ENCODE data around the gene TEAD2. TPM values are rescaled to one million over a fixed set of nuclear protein-coding genes. Genes with fewer than 3 reads are reported as not detected.

TEAD2 gene
- total RNA-seq, 1 donor from 2014 or later = 168 TPM

- Mint-ChIP-seq H3K27ac (no peak overlapping the region), H3K4me1 (peaks cover 22% of the 10 kb centered on the region), H3K27me3 (ENCODE audit: low read depth) (peaks cover 7% of the 10 kb centered on the region), H3K4me3 (no peak overlapping the region), H3K9me3 (no peaks in the 10 kb centered on the region), H3K36me3 (peaks cover 36% of the 10 kb centered on the region)
- DNase-seq (ENCODE audit: low spot score in 2 of 2, unreplicated experiment in 2 of 2) = no peak
- no peak for TF ChIP-seq CTCF (IDR thresholded peaks at IDR 0.05; ENCODE audit: unreplicated experiment)
These were observed 19.9 kb downstream of the TEAD2 start for GRCh38 chr19:49342291-49342721.

- peaks cover 31% of the 10 kb centered on the region for H3K36me3 Mint-ChIP-seq
- no peak for DNase-seq (ENCODE audit: low spot score in 2 of 2, unreplicated experiment in 2 of 2)
- H3K9me3 Mint-ChIP-seq = no peaks in the 10 kb centered on the region
- no peak for TF ChIP-seq CTCF (IDR thresholded peaks at IDR 0.05; ENCODE audit: unreplicated experiment)
- H3K27me3 Mint-ChIP-seq (ENCODE audit: low read depth) = peaks cover 9% of the 10 kb centered on the region
- H3K4me1 Mint-ChIP-seq = peaks cover 22% of the 10 kb centered on the region
- no peak overlapping the region for H3K4me3 Mint-ChIP-seq
- H3K27ac Mint-ChIP-seq = no peak overlapping the region
These were observed 21.1 kb downstream of the TEAD2 start for GRCh38 chr19:49340865-49341718.

GRCh38 chr19:49340069-49340864 lies 21.9 kb downstream of the TEAD2 start:
- H3K4me3 Mint-ChIP-seq = no peak overlapping the region
- H3K4me1 Mint-ChIP-seq = peaks cover 22% of the 10 kb centered on the region
- H3K27me3 Mint-ChIP-seq (ENCODE audit: low read depth) = peaks cover 9% of the 10 kb centered on the region
- no peak for DNase-seq (ENCODE audit: low spot score in 2 of 2, unreplicated experiment in 2 of 2)
- H3K36me3 Mint-ChIP-seq = peaks cover 27% of the 10 kb centered on the region
- H3K27ac Mint-ChIP-seq = peak overlapping the region; percentile 62
- H3K9me3 Mint-ChIP-seq = no peaks in the 10 kb centered on the region
- TF ChIP-seq CTCF (IDR thresholded peaks at IDR 0.05; ENCODE audit: unreplicated experiment) = no peak

GRCh38 chr19:49339301-49340068 lies 22.7 kb downstream of the TEAD2 start:
- TF ChIP-seq CTCF (IDR thresholded peaks at IDR 0.05; ENCODE audit: unreplicated experiment) = no peak
- Mint-ChIP-seq H3K27ac (peak overlapping the region; percentile 88), H3K4me1 (peaks cover 20% of the 10 kb centered on the region), H3K4me3 (peak overlapping the region; percentile 65), H3K36me3 (peaks cover 19% of the 10 kb centered on the region), H3K9me3 (no peaks in the 10 kb centered on the region), H3K27me3 (ENCODE audit: low read depth) (peaks cover 9% of the 10 kb centered on the region)
- peak; percentile 75 to 86 for DNase-seq (ENCODE audit: low spot score in 2 of 2, unreplicated experiment in 2 of 2)

GRCh38 chr19:49338691-49339300 lies 23.4 kb downstream of the TEAD2 start:
- peak; percentile 86 to 89 for DNase-seq (ENCODE audit: low spot score in 2 of 2, unreplicated experiment in 2 of 2)
- peaks cover 18% of the 10 kb centered on the region for H3K36me3 Mint-ChIP-seq
- H3K9me3 Mint-ChIP-seq = no peaks in the 10 kb centered on the region
- H3K27ac Mint-ChIP-seq = peak overlapping the region; percentile 88
- peaks cover 9% of the 10 kb centered on the region for H3K27me3 Mint-ChIP-seq (ENCODE audit: low read depth)
- no peak for TF ChIP-seq CTCF (IDR thresholded peaks at IDR 0.05; ENCODE audit: unreplicated experiment)
- peak overlapping the region; percentile 65 for H3K4me3 Mint-ChIP-seq
- H3K4me1 Mint-ChIP-seq = peaks cover 20% of the 10 kb centered on the region
